ENCODE data around the gene BLVRA.

GRCh38 chr7:43753271-43753810 is 5.1 kb upstream of the BLVRA start:
- TF ChIP-seq CTCF (IDR thresholded peaks at IDR 0.05): no peak
- TF ChIP-seq POLR2A (IDR thresholded peaks at IDR 0.05): no peak
